COR-L47 (cell line): Measurements from ENCODE around the gene FAM81B.

Source experiments
- DNase-seq: peaks from one replicate; lab custom pipeline; 2025; lab: John Stamatoyannopoulos, UW

FAM81B gene

GRCh38 chr5:95403996-95404395 lies 12.8 kb downstream of the FAM81B start:
- DNase-seq: no peak

GRCh38 chr5:95406426-95407090 lies 15.4 kb downstream of the FAM81B start:
- DNase-seq: no peak

GRCh38 chr5:95410279-95410678 lies 19.1 kb downstream of the FAM81B start:
- DNase-seq: no peak

- no peak for DNase-seq
Measured at GRCh38 chr5:95411474-95411873, 20.3 kb downstream of the FAM81B start.

GRCh38 chr5:95414451-95414850 lies 23.3 kb downstream of the FAM81B start:
- no peak for DNase-seq

- DNase-seq: no peak
Measured at GRCh38 chr5:95417971-95418370, 26.8 kb downstream of the FAM81B start.

- DNase-seq: no peak
Measured at GRCh38 chr5:95422838-95423237, 31.7 kb downstream of the FAM81B start.

- DNase-seq: no peak
Measured at GRCh38 chr5:95424016-95424415, 32.9 kb downstream of the FAM81B start.

- no peak for DNase-seq
Measured at GRCh38 chr5:95424526-95424925, 33.4 kb downstream of the FAM81B start.

- no peak for DNase-seq
Measured at GRCh38 chr5:95426227-95426626, 35.1 kb downstream of the FAM81B start.

GRCh38 chr5:95432779-95433178 lies 41.6 kb downstream of the FAM81B start:
- no peak for DNase-seq

- no peak for DNase-seq
Measured at GRCh38 chr5:95439801-95440493, 48.8 kb downstream of the FAM81B start.

GRCh38 chr5:95440825-95441224 lies 49.7 kb downstream of the FAM81B start:
- peak; percentile 79 for DNase-seq

- DNase-seq: no peak
Measured at GRCh38 chr5:95441636-95442035, 50.5 kb downstream of the FAM81B start.

GRCh38 chr5:95445442-95445841 lies 54.3 kb downstream of the FAM81B start:
- DNase-seq: no peak

GRCh38 chr5:95445995-95446394 lies 54.8 kb downstream of the FAM81B start:
- DNase-seq: no peak

GRCh38 chr5:95446560-95447221 lies 55.5 kb downstream of the FAM81B start:
- DNase-seq: no peak

- no peak for DNase-seq
Measured at GRCh38 chr5:95447961-95448360, 56.8 kb downstream of the FAM81B start.

GRCh38 chr5:95448789-95449188 lies 57.6 kb downstream of the FAM81B start:
- peak; percentile 9 for DNase-seq

- DNase-seq: no peak
Measured at GRCh38 chr5:95449460-95449859, 58.3 kb downstream of the FAM81B start.

- DNase-seq: no peak
Measured at GRCh38 chr5:95454536-95454935, 63.4 kb downstream of the FAM81B start.

- no peak for DNase-seq
Measured at GRCh38 chr5:95460665-95461064, 69.5 kb downstream of the FAM81B start.

- peak; percentile 14 for DNase-seq
Measured at GRCh38 chr5:95471487-95471886, 80.3 kb downstream of the FAM81B start.
